NB4 (cell line): ENCODE measurements around the gene LGALS3.

Source experiments
- CTCF ChIP-seq: IDR thresholded peaks from one replicate; pipeline ENCODE4 v1.5.1; 2012; ENCODE audit warnings: low read depth, low read length
- MYC ChIP-seq: IDR thresholded peaks from 2 replicates; pipeline ENCODE4 v1.6.1; 2011; ENCODE audit warnings: low read depth, low read length
- POLR2A ChIP-seq: IDR thresholded peaks from 2 replicates; pipeline ENCODE4 v1.6.1; 2011; ENCODE audit warnings: mild to moderate bottlenecking; ENCODE audit not compliant: insufficient read length; ENCODE audit errors: extremely low read depth
- TF ChIP-seq, protein P1 (sequence below): IDR thresholded peaks from 2 replicates; pipeline ENCODE4 v1.6.1; 2011; ENCODE audit warnings: low read depth, low read length

- TF ChIP-seq POLR2A (no peak), CTCF (no peak), MYC (no peak)
- TF ChIP-seq, protein P1, sequence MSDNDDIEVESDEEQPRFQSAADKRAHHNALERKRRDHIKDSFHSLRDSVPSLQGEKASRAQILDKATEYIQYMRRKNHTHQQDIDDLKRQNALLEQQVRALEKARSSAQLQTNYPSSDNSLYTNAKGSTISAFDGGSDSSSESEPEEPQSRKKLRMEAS: no peak
Observed at GRCh38 chr14:55180434-55180833, 51.4 kb downstream of the LGALS3 start.
